Measurements from ENCODE around the gene RIT2. TPM values are rescaled to one million over a fixed set of nuclear protein-coding genes. Genes with fewer than 3 reads are reported as not detected.
A peak's percentile ranks its signal among the peaks of the same experiment; 100 is the strongest.

RIT2 gene
- total RNA-seq, 1 experiment from 2014 or later = not detected

GRCh38 chr18:43010611-43011010 is 104.9 kb downstream of the RIT2 start:
- TF ChIP-seq CTCF (IDR thresholded peaks at IDR 0.05; ENCODE audit: unreplicated experiment) = no peak
- Mint-ChIP-seq H3K36me3 (ENCODE audit: insufficient read depth, unreplicated experiment) (no peaks in the 10 kb centered on the region), H3K4me1 (ENCODE audit: insufficient read depth, unreplicated experiment) (peaks cover 11% of the 10 kb centered on the region), H3K27me3 (ENCODE audit: insufficient read depth, unreplicated experiment) (peaks cover 79% of the 10 kb centered on the region), H3K27ac (ENCODE audit: low read depth, unreplicated experiment) (no peak overlapping the region), H3K4me3 (ENCODE audit: unreplicated experiment) (no peak overlapping the region), H3K9me3 (ENCODE audit: unreplicated experiment) (no peaks in the 10 kb centered on the region)
- CTCF ChIA-PET = no interaction called here
- peak; percentile 50 for DNase-seq (ENCODE audit: unreplicated experiment)
- intact Hi-C loops (cut with micrococcal nuclease) = no loop called here
- BruUV-seq (replicated peaks) = no TSS peak
- POLR2A ChIA-PET = no interaction called here

- no TSS peak for BruUV-seq (replicated peaks)
- ChIA-PET CTCF (interaction anchor here (1.6 kb wide), 1 partner anchor 413 kb away, joined by 4 read pairs; no protein-coding TSS in a partner anchor), POLR2A (no interaction called here)
- TF ChIP-seq CTCF (IDR thresholded peaks at IDR 0.05; ENCODE audit: unreplicated experiment) = no peak
- Mint-ChIP-seq H3K27me3 (ENCODE audit: insufficient read depth, unreplicated experiment) (peaks cover 71% of the 10 kb centered on the region), H3K27ac (ENCODE audit: low read depth, unreplicated experiment) (no peak overlapping the region), H3K36me3 (ENCODE audit: insufficient read depth, unreplicated experiment) (no peaks in the 10 kb centered on the region), H3K9me3 (ENCODE audit: unreplicated experiment) (no peaks in the 10 kb centered on the region), H3K4me3 (ENCODE audit: unreplicated experiment) (no peak overlapping the region), H3K4me1 (ENCODE audit: insufficient read depth, unreplicated experiment) (peaks cover 11% of the 10 kb centered on the region)
- intact Hi-C loops (cut with micrococcal nuclease) = no loop called here
- DNase-seq (ENCODE audit: unreplicated experiment) = no peak
Observed at GRCh38 chr18:43009674-43010073, 105.8 kb downstream of the RIT2 start.

GRCh38 chr18:43007365-43007764 is 108.1 kb downstream of the RIT2 start:
- no peaks in the 10 kb centered on the region for H3K9me3 Mint-ChIP-seq (ENCODE audit: unreplicated experiment)
- intact Hi-C loops (cut with micrococcal nuclease) = no loop called here
- no peak for DNase-seq (ENCODE audit: unreplicated experiment)
- BruUV-seq (replicated peaks) = no TSS peak
- H3K36me3 Mint-ChIP-seq (ENCODE audit: insufficient read depth, unreplicated experiment) = no peaks in the 10 kb centered on the region
- no peak for TF ChIP-seq CTCF (IDR thresholded peaks at IDR 0.05; ENCODE audit: unreplicated experiment)
- H3K27ac Mint-ChIP-seq (ENCODE audit: low read depth, unreplicated experiment) = no peak overlapping the region
- CTCF ChIA-PET = interaction anchor here (1.9 kb wide), 1 partner anchor 265 kb away, joined by 4 read pairs; no protein-coding TSS in a partner anchor
- POLR2A ChIA-PET = no interaction called here
- peaks cover 48% of the 10 kb centered on the region for H3K27me3 Mint-ChIP-seq (ENCODE audit: insufficient read depth, unreplicated experiment)
- no peak overlapping the region for H3K4me3 Mint-ChIP-seq (ENCODE audit: unreplicated experiment)
- H3K4me1 Mint-ChIP-seq (ENCODE audit: insufficient read depth, unreplicated experiment) = peaks cover 6% of the 10 kb centered on the region

- intact Hi-C loops (cut with micrococcal nuclease) = no loop called here
- Mint-ChIP-seq H3K4me1 (ENCODE audit: insufficient read depth, unreplicated experiment) (no peaks in the 10 kb centered on the region), H3K4me3 (ENCODE audit: unreplicated experiment) (no peak overlapping the region), H3K27me3 (ENCODE audit: insufficient read depth, unreplicated experiment) (peaks cover 32% of the 10 kb centered on the region), H3K36me3 (ENCODE audit: insufficient read depth, unreplicated experiment) (no peaks in the 10 kb centered on the region), H3K9me3 (ENCODE audit: unreplicated experiment) (no peaks in the 10 kb centered on the region), H3K27ac (ENCODE audit: low read depth, unreplicated experiment) (no peak overlapping the region)
- DNase-seq (ENCODE audit: unreplicated experiment) = no peak
- no peak for TF ChIP-seq CTCF (IDR thresholded peaks at IDR 0.05; ENCODE audit: unreplicated experiment)
- no TSS peak for BruUV-seq (replicated peaks)
- ChIA-PET CTCF (interaction anchor here (0.6 kb wide), 1 partner anchor 259 kb away, joined by 4 read pairs; no protein-coding TSS in a partner anchor), POLR2A (no interaction called here)
Observed at GRCh38 chr18:43004421-43004820, 111.1 kb downstream of the RIT2 start.
